MM.1S (cell line): Measurements from ENCODE around the gene TMEM109.
A peak's percentile ranks its signal among the peaks of the same experiment; 100 is the strongest.

Source experiments
- DNase-seq: peaks from one replicate; pipeline ENCODE4 v3.0.0-alpha.2; 2015
- H2AFZ ChIP-seq: fragments of 300-600 bp; sonication (generic); 2 replicates; pipeline ENCODE4 v1.6.0; 2016; ENCODE audit warnings: antibody characterized with exemption, low read length
- H3F3A ChIP-seq: fragments of 300-600 bp; sonication (generic); 2 replicates; pipeline ENCODE4 v1.6.1; 2016; ENCODE audit warnings: mild to moderate bottlenecking, antibody characterized with exemption, low read length, moderate library complexity, mixed read lengths; ENCODE audit not compliant: insufficient read depth
- H3K27ac ChIP-seq: fragments of 300-600 bp; sonication (generic); 2 replicates; pipeline ENCODE4 v1.5.1; 2016; ENCODE audit warnings: mild to moderate bottlenecking, low read length
- H3K27me3 ChIP-seq: fragments of 300-600 bp; sonication (generic); replicated peaks from 2 replicates; pipeline ENCODE4 v1.6.0; 2016; ENCODE audit warnings: low read length; ENCODE audit not compliant: insufficient read depth
- H3K36me3 ChIP-seq: fragments of 300-600 bp; sonication (generic); replicated peaks from 2 replicates; pipeline ENCODE4 v1.6.1; 2016; ENCODE audit warnings: mild to moderate bottlenecking, low read length, mixed read lengths; ENCODE audit not compliant: insufficient read depth
- H3K4me1 ChIP-seq: fragments of 300-600 bp; sonication (generic); 2 replicates; pipeline ENCODE4 v1.6.1; 2016; ENCODE audit warnings: low read length, mixed read lengths
- H3K4me2 ChIP-seq: fragments of 300-600 bp; sonication (generic); 2 replicates; pipeline ENCODE4 v1.6.0; 2016; ENCODE audit warnings: low read depth, low read length
- H3K4me3 ChIP-seq: fragments of 300-600 bp; sonication (generic); 2 replicates; pipeline ENCODE4 v1.5.1; 2016; ENCODE audit warnings: low read length, mixed read lengths
- H3K79me2 ChIP-seq: fragments of 300-600 bp; sonication (generic); 2 replicates; pipeline ENCODE4 v1.6.1; 2016; ENCODE audit warnings: mixed run types, low read length, mixed read lengths
- H3K9ac ChIP-seq: fragments of 300-600 bp; sonication (generic); 2 replicates; pipeline ENCODE4 v1.6.1; 2016; ENCODE audit warnings: low read length, mixed read lengths
- H3K9me2 ChIP-seq: fragments of 300-600 bp; sonication (generic); replicated peaks from 2 replicates; pipeline ENCODE4 v1.6.1; 2016; ENCODE audit warnings: mild to moderate bottlenecking, low read length, mixed read lengths; ENCODE audit not compliant: insufficient read depth
- H3K9me3 ChIP-seq: fragments of 300-600 bp; sonication (generic); replicated peaks from 2 replicates; pipeline ENCODE4 v1.6.1; 2016; ENCODE audit warnings: mild to moderate bottlenecking, low read length, mixed read lengths; ENCODE audit not compliant: insufficient read depth
- H4K20me1 ChIP-seq: fragments of 300-600 bp; sonication (generic); 2 replicates; pipeline ENCODE4 v1.6.1; 2016; ENCODE audit warnings: mild to moderate bottlenecking, low read length, moderate library complexity, mixed read lengths; ENCODE audit not compliant: insufficient read depth
- EZH2 ChIP-seq: fragments of 300-600 bp; sonication (generic); optimal IDR thresholded peaks from 2 replicates; pipeline ENCODE3; 2017; ENCODE audit warnings: low read depth, mild to moderate bottlenecking, antibody characterized with exemption, low read length, mixed read lengths
- EZH2phosphoT487 ChIP-seq: fragments of 300-600 bp; sonication (generic); IDR thresholded peaks from 2 replicates; pipeline ENCODE4 v1.6.1; 2018; ENCODE audit warnings: antibody characterized with exemption, low read length
- TF ChIP-seq, protein P1 (sequence below): fragments of 300-600 bp; sonication (generic); IDR thresholded peaks from 2 replicates; pipeline ENCODE4 v1.5.1; 2016; ENCODE audit warnings: antibody characterized with exemption, low read length, mixed read lengths

Gene TMEM109

DNA sequence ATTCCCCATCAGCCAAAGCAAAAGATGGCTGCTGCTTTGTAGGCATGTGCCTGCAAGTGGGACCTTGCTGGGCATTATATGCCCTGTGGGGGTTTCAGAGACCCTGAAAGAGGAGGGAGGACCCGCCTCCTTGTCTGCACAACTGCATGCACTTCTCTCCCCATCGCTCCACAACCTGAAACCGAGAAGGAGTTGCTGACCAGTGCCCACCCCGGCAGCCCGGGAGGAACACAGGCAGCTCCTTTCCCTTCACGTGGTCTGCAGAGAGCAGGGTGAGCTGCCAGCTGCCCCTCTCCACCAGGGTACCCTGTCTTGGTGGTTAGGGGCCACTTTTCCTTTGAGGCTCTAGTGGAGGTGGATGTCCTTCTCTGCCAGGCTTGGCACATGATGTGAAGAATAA is 8.9 kb downstream of the TMEM109 start:
- no peak overlapping the region for H3K4me2 ChIP-seq
- peaks cover 17% of the 10 kb centered on the region; the same call in 1 of the 2 replicates for H3F3A ChIP-seq
- TF ChIP-seq EZH2 (no peak), EZH2phosphoT487 (no peak)
- TF ChIP-seq, protein P1, sequence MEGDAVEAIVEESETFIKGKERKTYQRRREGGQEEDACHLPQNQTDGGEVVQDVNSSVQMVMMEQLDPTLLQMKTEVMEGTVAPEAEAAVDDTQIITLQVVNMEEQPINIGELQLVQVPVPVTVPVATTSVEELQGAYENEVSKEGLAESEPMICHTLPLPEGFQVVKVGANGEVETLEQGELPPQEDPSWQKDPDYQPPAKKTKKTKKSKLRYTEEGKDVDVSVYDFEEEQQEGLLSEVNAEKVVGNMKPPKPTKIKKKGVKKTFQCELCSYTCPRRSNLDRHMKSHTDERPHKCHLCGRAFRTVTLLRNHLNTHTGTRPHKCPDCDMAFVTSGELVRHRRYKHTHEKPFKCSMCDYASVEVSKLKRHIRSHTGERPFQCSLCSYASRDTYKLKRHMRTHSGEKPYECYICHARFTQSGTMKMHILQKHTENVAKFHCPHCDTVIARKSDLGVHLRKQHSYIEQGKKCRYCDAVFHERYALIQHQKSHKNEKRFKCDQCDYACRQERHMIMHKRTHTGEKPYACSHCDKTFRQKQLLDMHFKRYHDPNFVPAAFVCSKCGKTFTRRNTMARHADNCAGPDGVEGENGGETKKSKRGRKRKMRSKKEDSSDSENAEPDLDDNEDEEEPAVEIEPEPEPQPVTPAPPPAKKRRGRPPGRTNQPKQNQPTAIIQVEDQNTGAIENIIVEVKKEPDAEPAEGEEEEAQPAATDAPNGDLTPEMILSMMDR, result no peak
- H3K27ac ChIP-seq, result no peak overlapping the region
- peaks cover 29% of the 10 kb centered on the region for H3K79me2 ChIP-seq
- no peak for DNase-seq
- H3K27me3 ChIP-seq, result peaks cover 22% of the 10 kb centered on the region
- H2AFZ ChIP-seq, result no peak overlapping the region
- H3K4me3 ChIP-seq, result no peak overlapping the region
- H3K36me3 ChIP-seq, result peaks cover 11% of the 10 kb centered on the region
- peaks cover 27% of the 10 kb centered on the region for H4K20me1 ChIP-seq
- H3K9me2 ChIP-seq, result no peaks in the 10 kb centered on the region
- no peak overlapping the region for H3K9ac ChIP-seq
- no peaks in the 10 kb centered on the region for H3K9me3 ChIP-seq
- peaks cover 9% of the 10 kb centered on the region; the same call in 1 of the 2 replicates for H3K4me1 ChIP-seq

DNA sequence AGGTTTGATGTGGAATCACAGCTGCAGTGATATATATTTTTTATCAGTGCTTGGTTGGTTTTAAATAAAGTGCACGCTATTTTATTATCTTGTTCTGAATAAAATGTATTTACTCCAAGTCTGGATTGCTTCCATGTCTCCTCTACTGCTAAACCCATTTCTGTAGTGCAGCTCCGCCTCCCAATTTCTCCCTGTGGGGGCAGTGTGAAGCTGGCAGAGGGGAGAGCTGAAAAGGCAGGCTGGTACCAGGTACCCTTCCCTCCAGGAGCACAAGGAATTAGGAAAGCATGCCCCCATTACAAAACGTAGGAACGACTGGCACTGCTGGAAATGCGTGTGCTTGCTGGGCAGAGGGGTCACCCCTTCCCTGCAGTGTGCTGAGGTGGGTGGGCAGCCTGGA is 9.4 kb downstream of the TMEM109 start:
- Histone ChIP-seq H4K20me1 (peaks cover 23% of the 10 kb centered on the region), H3K27ac (no peak overlapping the region), H3K79me2 (peaks cover 25% of the 10 kb centered on the region), H3K27me3 (peaks cover 22% of the 10 kb centered on the region), H3K9me2 (no peaks in the 10 kb centered on the region), H3K4me1 (peaks cover 5% of the 10 kb centered on the region; the same call in 1 of the 2 replicates), H3K4me3 (no peak overlapping the region), H3F3A (peaks cover 14% of the 10 kb centered on the region; the same call in 1 of the 2 replicates), H2AFZ (no peak overlapping the region), H3K9me3 (no peaks in the 10 kb centered on the region), H3K9ac (no peak overlapping the region), H3K36me3 (peaks cover 11% of the 10 kb centered on the region), H3K4me2 (peak overlapping the region; percentile 51; the same call in 1 of the 2 replicates)
- TF ChIP-seq EZH2phosphoT487, result no peak
- no peak for TF ChIP-seq EZH2
- TF ChIP-seq, protein P1, result no peak
- no peak for DNase-seq

DNA sequence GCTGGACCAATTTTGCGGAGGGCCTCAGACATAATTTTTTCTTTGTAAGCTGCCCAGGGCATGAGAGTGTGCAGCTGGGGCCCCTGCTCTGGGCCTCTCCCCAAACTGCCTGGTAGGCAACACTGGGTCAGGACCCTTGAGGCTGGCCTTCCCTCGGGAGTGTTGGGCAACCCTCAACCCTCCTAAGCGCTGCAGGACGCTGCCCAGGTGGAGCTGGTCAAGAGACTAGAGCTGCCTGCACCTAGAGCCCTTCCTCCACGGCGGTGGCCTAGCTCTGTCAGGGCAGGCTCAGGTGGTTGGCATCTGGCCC is 9.8 kb downstream of the TMEM109 start:
- H3K27me3 ChIP-seq, result peaks cover 22% of the 10 kb centered on the region
- H3K36me3 ChIP-seq, result peaks cover 11% of the 10 kb centered on the region
- H3F3A ChIP-seq, result peaks cover 13% of the 10 kb centered on the region; the same call in 1 of the 2 replicates
- peaks cover 19% of the 10 kb centered on the region for H4K20me1 ChIP-seq
- TF ChIP-seq EZH2phosphoT487 (no peak), EZH2 (no peak)
- TF ChIP-seq, protein P1, result no peak
- peaks cover 21% of the 10 kb centered on the region for H3K79me2 ChIP-seq
- peak overlapping the region; percentile 46; the same call in 1 of the 2 replicates for H3K4me3 ChIP-seq
- H3K9me3 ChIP-seq, result no peaks in the 10 kb centered on the region
- 0 out of 2 replicates have a peak, but pooled peaks cover under 1% of the 10 kb centered on the region for H3K4me1 ChIP-seq
- no peak overlapping the region for H3K9ac ChIP-seq
- H3K27ac ChIP-seq, result no peak overlapping the region
- no peaks in the 10 kb centered on the region for H3K9me2 ChIP-seq
- DNase-seq, result no peak
- peak overlapping the region; percentile 51 for H3K4me2 ChIP-seq
- H2AFZ ChIP-seq, result no peak overlapping the region
